HEK293 (cell line): ENCODE results near the gene RAB36.

ENCODE experiments used
- CTCF ChIA-PET: fragments of 350-600 bp; formaldehyde crosslinking; extraction: SDS; loops from one replicate; lab custom pipeline; 2021; ENCODE audit warnings: antibody characterized with exemption; lab: Yijun Ruan, JAX
- POLR2A ChIA-PET: fragments of 300-600 bp; formaldehyde crosslinking; extraction: SDS; loops from one replicate; lab custom pipeline; 2020; ENCODE audit warnings: antibody characterized with exemption, inconsistent platforms; lab: Yijun Ruan, JAX
- H3K27ac ChIP-seq: fragments of 200-500 bp; sonication (Bioruptor generic); 2 replicates; pipeline ENCODE4 v1.5.1; 2014; ENCODE audit warnings: low read depth, low read length, control low read depth, inconsistent platforms; ENCODE audit errors: extremely low read depth
- H3K36me3 ChIP-seq, 2 experiments: fragments of 200-500 bp in 1 of 2; sonication (Bioruptor generic) in 1 of 2; 1 replicate in 1 of 2; 2 replicates in 1 of 2; pipeline ENCODE4 v1.5.1; 2014 to 2017; ENCODE audit warnings: inconsistent platforms in 2 of 2, low read length in 2 of 2; ENCODE audit not compliant: control insufficient read depth in 2 of 2, insufficient read depth in 1 of 2
- H3K4me1 ChIP-seq: fragments of 200-500 bp; sonication (Bioruptor generic); 2 replicates; pipeline ENCODE4 v1.5.1; 2014; ENCODE audit warnings: mild to moderate bottlenecking, low read length, inconsistent platforms; ENCODE audit not compliant: control insufficient read depth, insufficient read depth
- H3K4me3 ChIP-seq: 2 replicates; pipeline ENCODE4 v1.5.1; 2011; ENCODE audit warnings: low read depth, mild to moderate bottlenecking, control low read depth, low read length, moderate library complexity
- H3K9me3 ChIP-seq: fragments of 200-500 bp; sonication (Bioruptor generic); 2 replicates; pipeline ENCODE4 v1.5.1; 2014; ENCODE audit warnings: low read depth, low read length, inconsistent platforms; ENCODE audit not compliant: control insufficient read depth, insufficient read depth
- KLF10 ChIP-seq: fragments of 450-650 bp; IDR thresholded peaks from 2 replicates; pipeline ENCODE4 v1.5.1; 2018; ENCODE audit warnings: missing biosample characterization, mild to moderate bottlenecking, missing genetic modification characterization
- MZF1 ChIP-seq: fragments of 450-650 bp; formaldehyde crosslinking; IDR thresholded peaks from 2 replicates; pipeline ENCODE4 v1.5.1; 2017; ENCODE audit warnings: missing biosample characterization, missing genetic modification characterization, borderline replicate concordance
- OVOL3 ChIP-seq: fragments of 450-650 bp; formaldehyde crosslinking; IDR thresholded peaks from 2 replicates; pipeline ENCODE4 v1.5.1; 2016; ENCODE audit warnings: missing biosample characterization, missing genetic modification characterization
- RBAK ChIP-seq: fragments of 450-650 bp; formaldehyde crosslinking; IDR thresholded peaks from 2 replicates; pipeline ENCODE4 v1.5.1; 2016; ENCODE audit warnings: missing biosample characterization, missing genetic modification characterization
- SALL2 ChIP-seq: fragments of 450-650 bp; formaldehyde crosslinking; IDR thresholded peaks from 2 replicates; pipeline ENCODE4 v1.5.0; 2017; ENCODE audit warnings: missing biosample characterization, mild to moderate bottlenecking, missing genetic modification characterization, borderline replicate concordance
- TRIM28 ChIP-seq: IDR thresholded peaks from 2 replicates; pipeline ENCODE4 v1.6.1; 2011; ENCODE audit warnings: low read length, control low read depth, borderline replicate concordance
- WT1 ChIP-seq: fragments of 450-650 bp; formaldehyde crosslinking; IDR thresholded peaks from 2 replicates; pipeline ENCODE4 v1.5.1; 2016; ENCODE audit warnings: missing biosample characterization, missing genetic modification characterization
- ZBTB6 ChIP-seq: fragments of 450-650 bp; formaldehyde crosslinking; IDR thresholded peaks from 2 replicates; pipeline ENCODE4 v1.5.1; 2017; ENCODE audit warnings: missing biosample characterization, missing genetic modification characterization
- ZIC2 ChIP-seq: fragments of 450-650 bp; formaldehyde crosslinking; IDR thresholded peaks from 2 replicates; pipeline ENCODE4 v1.5.1; 2016; ENCODE audit warnings: missing biosample characterization, missing genetic modification characterization
- ZNF2 ChIP-seq: fragments of 450-650 bp; formaldehyde crosslinking; IDR thresholded peaks from 2 replicates; pipeline ENCODE4 v1.5.1; 2016; ENCODE audit warnings: missing biosample characterization, missing genetic modification characterization
- ZNF239 ChIP-seq: fragments of 450-650 bp; formaldehyde crosslinking; IDR thresholded peaks from 2 replicates; pipeline ENCODE4 v1.5.1; 2016; ENCODE audit warnings: missing biosample characterization, missing genetic modification characterization
- ZNF311 ChIP-seq: fragments of 450-650 bp; formaldehyde crosslinking; IDR thresholded peaks from 2 replicates; pipeline ENCODE4 v1.5.1; 2017; ENCODE audit warnings: missing biosample characterization, missing genetic modification characterization, borderline replicate concordance
- ZNF324 ChIP-seq: fragments of 450-650 bp; formaldehyde crosslinking; IDR thresholded peaks from 2 replicates; pipeline ENCODE4 v1.5.1; 2016; ENCODE audit warnings: missing biosample characterization, missing genetic modification characterization
- ZNF335 ChIP-seq: fragments of 450-650 bp; formaldehyde crosslinking; conservative IDR thresholded peaks from 2 replicates; pipeline ENCODE4 v1.5.1; 2016; ENCODE audit warnings: missing biosample characterization, missing genetic modification characterization
- ZNF366 ChIP-seq: fragments of 450-650 bp; formaldehyde crosslinking; conservative IDR thresholded peaks from 2 replicates; pipeline ENCODE4 v1.5.1; 2016; ENCODE audit warnings: missing biosample characterization, missing genetic modification characterization
- ZNF37A ChIP-seq: fragments of 450-650 bp; IDR thresholded peaks from 2 replicates; pipeline ENCODE4 v1.5.1; 2018; ENCODE audit warnings: missing biosample characterization, missing genetic modification characterization
- ZNF423 ChIP-seq: fragments of 450-650 bp; formaldehyde crosslinking; IDR thresholded peaks from 2 replicates; pipeline ENCODE4 v1.5.1; 2016; ENCODE audit warnings: missing biosample characterization, missing genetic modification characterization
- ZNF530 ChIP-seq: fragments of 450-650 bp; formaldehyde crosslinking; IDR thresholded peaks from 2 replicates; pipeline ENCODE4 v1.5.1; 2016; ENCODE audit warnings: low read depth, missing biosample characterization, missing genetic modification characterization
- ZNF670 ChIP-seq: fragments of 450-650 bp; formaldehyde crosslinking; IDR thresholded peaks from 2 replicates; pipeline ENCODE4 v1.5.1; 2016; ENCODE audit warnings: missing biosample characterization, missing genetic modification characterization, low read depth
- ZNF768 ChIP-seq: fragments of 450-650 bp; formaldehyde crosslinking; IDR thresholded peaks from 2 replicates; pipeline ENCODE4 v1.5.1; 2018; ENCODE audit warnings: missing biosample characterization, mild to moderate bottlenecking, missing genetic modification characterization
- ZNF843 ChIP-seq: fragments of 450-650 bp; formaldehyde crosslinking; IDR thresholded peaks from 2 replicates; pipeline ENCODE4 v1.5.1; 2016; ENCODE audit warnings: missing biosample characterization, missing genetic modification characterization
- TF ChIP-seq, protein P1 (sequence below): fragments of 450-650 bp; formaldehyde crosslinking; IDR thresholded peaks from 2 replicates; pipeline ENCODE4 v1.5.1; 2016; ENCODE audit warnings: missing biosample characterization, missing genetic modification characterization

The RAB36 gene

GRCh38 chr22:23166841-23167616, 21.8 kb downstream of the RAB36 start:
- TF ChIP-seq, protein P1, sequence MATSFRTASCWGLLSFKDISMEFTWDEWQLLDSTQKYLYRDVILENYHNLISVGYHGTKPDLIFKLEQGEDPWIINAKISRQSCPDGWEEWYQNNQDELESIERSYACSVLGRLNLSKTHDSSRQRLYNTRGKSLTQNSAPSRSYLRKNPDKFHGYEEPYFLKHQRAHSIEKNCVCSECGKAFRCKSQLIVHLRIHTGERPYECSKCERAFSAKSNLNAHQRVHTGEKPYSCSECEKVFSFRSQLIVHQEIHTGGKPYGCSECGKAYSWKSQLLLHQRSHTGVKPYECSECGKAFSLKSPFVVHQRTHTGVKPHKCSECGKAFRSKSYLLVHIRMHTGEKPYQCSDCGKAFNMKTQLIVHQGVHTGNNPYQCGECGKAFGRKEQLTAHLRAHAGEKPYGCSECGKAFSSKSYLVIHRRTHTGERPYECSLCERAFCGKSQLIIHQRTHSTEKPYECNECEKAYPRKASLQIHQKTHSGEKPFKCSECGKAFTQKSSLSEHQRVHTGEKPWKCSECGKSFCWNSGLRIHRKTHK (tag by site-specific recombination): no peak
- peak; percentile 78 for TF ChIP-seq ZIC2 (tag by site-specific recombination)
- TF ChIP-seq, all 188 proteins: peak for 1
- CTCF ChIA-PET: interaction anchor here (0.6 to 1.2 kb wide), 2 partner anchors 17 to 124 kb away, joined by 3 to 8 read pairs; no protein-coding TSS in a partner anchor
- Histone ChIP-seq H3K36me3 (no peaks in the 10 kb centered on the region), H3K27ac (no peak overlapping the region), H3K4me1 (no peaks in the 10 kb centered on the region), H3K4me3 (no peak overlapping the region), H3K9me3 (no peaks in the 10 kb centered on the region)
- POLR2A ChIA-PET: no interaction called here

DNA sequence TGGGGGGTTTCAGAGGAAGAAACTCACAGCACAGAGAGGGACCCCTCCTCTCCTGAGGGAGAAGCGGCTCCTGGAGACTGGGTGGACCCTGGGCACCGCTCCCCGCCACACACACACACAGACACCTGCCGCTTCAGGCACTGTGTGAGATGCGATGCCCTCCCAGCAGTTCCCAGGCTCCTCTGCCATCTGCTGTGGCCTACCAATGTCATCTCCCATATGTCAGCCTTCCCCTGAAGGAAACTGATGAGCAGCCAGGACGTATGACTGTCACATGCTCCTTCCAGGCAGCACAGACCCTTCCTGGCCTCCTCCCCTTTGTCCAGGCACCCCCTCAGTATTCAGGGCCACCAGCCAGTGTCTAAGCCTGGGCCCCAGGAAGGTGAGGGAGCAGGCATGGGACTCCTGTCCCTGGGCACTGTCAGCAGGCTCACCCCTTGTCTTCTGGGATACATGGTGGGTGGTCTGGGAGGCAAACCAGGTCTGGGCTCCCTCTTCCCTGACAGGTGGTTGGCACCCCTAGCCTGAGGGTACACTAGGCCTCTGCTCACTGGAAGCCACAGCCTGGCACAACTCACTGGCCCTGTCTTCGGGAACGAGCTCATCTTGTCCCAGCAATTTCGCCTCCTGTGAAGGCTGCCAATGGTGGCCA, 23.2 kb downstream of the RAB36 start:
- H3K27ac ChIP-seq: no peak overlapping the region
- H3K4me1 ChIP-seq: no peaks in the 10 kb centered on the region
- no peak overlapping the region for H3K4me3 ChIP-seq
- CTCF ChIA-PET: interaction anchor here (1.2 to 1.6 kb wide), 2 partner anchors 113 to 122 kb away, joined by 6 to 8 read pairs; no protein-coding TSS in a partner anchor
- TF ChIP-seq RBAK (tag by site-specific recombination) (no peak), ZNF2 (tag by site-specific recombination) (no peak), ZBTB6 (tag by site-specific recombination) (no peak), WT1 (tag by site-specific recombination) (no peak), SALL2 (no peak), ZNF768 (tag by site-specific recombination) (no peak), ZNF366 (tag by site-specific recombination) (no peak), OVOL3 (tag by site-specific recombination) (no peak), ZNF423 (tag by site-specific recombination) (no peak), ZNF843 (tag by site-specific recombination) (no peak), ZNF37A (no peak), TRIM28 (no peak), ZNF311 (tag by site-specific recombination) (no peak), KLF10 (tag by site-specific recombination) (no peak), ZNF530 (no peak), ZNF324 (no peak), MZF1 (tag by site-specific recombination) (no peak), ZNF670 (no peak), ZNF239 (no peak), ZNF335 (no peak)
- POLR2A ChIA-PET: no interaction called here
- no peaks in the 10 kb centered on the region for H3K36me3 ChIP-seq
- no peaks in the 10 kb centered on the region for H3K9me3 ChIP-seq
